HT1080 (cell line): ENCODE results near the gene SCO1. TPM values are rescaled to one million over a fixed set of nuclear protein-coding genes. Genes with fewer than 3 reads are reported as not detected.

ENCODE experiments used
- DNase-seq: peaks from one replicate; pipeline ENCODE4 v3.0.0-alpha.2; 2015; ENCODE audit warnings: low read depth
- total RNA-seq: library from RNA; depleted of rRNA; stranded (reverse); fragments of >200 nt; shearing (Covaris generic); gene quantifications from 2 replicates; pipeline ENCODE4 v1.2.3, GENCODE V29; 2014

SCO1 gene
- total RNA-seq, 1 experiment from 2014 or later, result 118 TPM

GRCh38 chr17:10653987-10654386 is 43.3 kb downstream of the SCO1 start:
- no peak for DNase-seq

- no peak for DNase-seq
Measured at GRCh38 chr17:10652984-10653659, 44.2 kb downstream of the SCO1 start.

- no peak for DNase-seq
Measured at GRCh38 chr17:10651927-10652326, 45.4 kb downstream of the SCO1 start.

- DNase-seq, result no peak
Measured at GRCh38 chr17:10649602-10650001, 47.7 kb downstream of the SCO1 start.

- no peak for DNase-seq
Measured at GRCh38 chr17:10648956-10649355, 48.4 kb downstream of the SCO1 start.

GRCh38 chr17:10648381-10648780 is 49.0 kb downstream of the SCO1 start:
- DNase-seq, result no peak

GRCh38 chr17:10646392-10646990 is 50.8 kb downstream of the SCO1 start:
- peak; percentile 47 for DNase-seq

- no peak for DNase-seq
Measured at GRCh38 chr17:10640475-10640874, 56.9 kb downstream of the SCO1 start.

- no peak for DNase-seq
Measured at GRCh38 chr17:10638151-10638550, 59.2 kb downstream of the SCO1 start.

GRCh38 chr17:10635290-10635689 is 62.0 kb downstream of the SCO1 start:
- no peak for DNase-seq

- DNase-seq, result no peak
Measured at GRCh38 chr17:10633738-10634379, 63.5 kb downstream of the SCO1 start.

- DNase-seq, result no peak
Measured at GRCh38 chr17:10631701-10632100, 65.6 kb downstream of the SCO1 start.

GRCh38 chr17:10631048-10631700 is 66.2 kb downstream of the SCO1 start:
- peak; percentile 23 for DNase-seq

GRCh38 chr17:10629706-10630105 is 67.6 kb downstream of the SCO1 start:
- DNase-seq, result no peak

GRCh38 chr17:10628756-10629155 is 68.6 kb downstream of the SCO1 start:
- DNase-seq, result no peak

- DNase-seq, result no peak
Measured at GRCh38 chr17:10626390-10626789, 70.9 kb downstream of the SCO1 start.

- DNase-seq, result no peak
Measured at GRCh38 chr17:10624969-10625368, 72.4 kb downstream of the SCO1 start.

- DNase-seq, result no peak
Measured at GRCh38 chr17:10623737-10624338, 73.5 kb downstream of the SCO1 start.

GRCh38 chr17:10622617-10623485 is 74.5 kb downstream of the SCO1 start:
- no peak for DNase-seq
